ENCODE data around the gene SIPA1L3.

SIPA1L3 gene

DNA sequence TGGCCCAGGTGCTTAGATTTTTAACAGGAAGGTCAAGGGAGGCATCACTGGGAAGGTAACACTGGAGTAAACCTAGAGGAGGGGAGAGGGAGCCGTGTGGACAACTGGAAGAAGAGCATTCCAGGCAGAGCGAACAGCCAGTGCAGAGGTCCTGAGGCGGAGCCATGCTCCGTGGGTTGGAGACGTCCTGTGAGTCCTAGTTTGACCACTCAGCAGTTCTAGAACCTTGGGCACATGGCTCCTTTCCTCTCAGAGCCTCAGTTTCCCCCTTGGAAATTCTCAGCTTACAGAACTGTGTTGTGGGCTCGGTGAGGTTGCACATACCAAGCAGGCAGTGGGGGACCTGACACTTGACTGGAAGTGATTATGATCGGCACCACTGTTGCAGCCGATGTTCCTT, 186.1 kb downstream of the SIPA1L3 start:
- H3K27ac ChIP-seq (ENCODE audit: low read length) = no peak overlapping the region
- H3K27me3 ChIP-seq (ENCODE audit: insufficient read depth, low read length) = no peaks in the 10 kb centered on the region
- H3K36me3 ChIP-seq (ENCODE audit: insufficient read depth, low read depth, low read length) = peaks cover 16% of the 10 kb centered on the region

GRCh38 chr19:38093587-38093986, 186.6 kb downstream of the SIPA1L3 start:
- peaks cover 12% of the 10 kb centered on the region for H3K36me3 ChIP-seq (ENCODE audit: insufficient read depth, low read depth, low read length)

More for the DNA sequence above, 186.1 kb downstream of the SIPA1L3 start:
- no peaks in the 10 kb centered on the region for H3K9me3 ChIP-seq (ENCODE audit: insufficient read depth, low read depth, low read length)
- no peak overlapping the region for H3K4me3 ChIP-seq (ENCODE audit: low read length)
- H3K4me1 ChIP-seq (ENCODE audit: insufficient read depth, low read length) = no peaks in the 10 kb centered on the region
- no peak overlapping the region for H3K9ac ChIP-seq (ENCODE audit: low read depth, low read length)

GRCh38 chr19:38095411-38096308, 188.7 kb downstream of the SIPA1L3 start:
- Histone ChIP-seq H3K27ac (ENCODE audit: low read length) (no peak overlapping the region), H3K4me3 (ENCODE audit: low read length) (no peak overlapping the region), H3K4me1 (ENCODE audit: insufficient read depth, low read length) (no peaks in the 10 kb centered on the region), H3K9me3 (ENCODE audit: insufficient read depth, low read depth, low read length) (0 out of 2 replicates have a peak, but pooled peaks cover 8% of the 10 kb centered on the region), H3K27me3 (ENCODE audit: insufficient read depth, low read length) (no peaks in the 10 kb centered on the region), H3K36me3 (ENCODE audit: insufficient read depth, low read depth, low read length) (peaks cover 16% of the 10 kb centered on the region), H3K9ac (ENCODE audit: low read depth, low read length) (no peak overlapping the region)

More at GRCh38 chr19:38093587-38093986, 186.6 kb downstream of the SIPA1L3 start:
- H3K9me3 ChIP-seq (ENCODE audit: insufficient read depth, low read depth, low read length) = no peaks in the 10 kb centered on the region
- H3K27ac ChIP-seq (ENCODE audit: low read length) = no peak overlapping the region
- H3K4me3 ChIP-seq (ENCODE audit: low read length) = no peak overlapping the region
- H3K9ac ChIP-seq (ENCODE audit: low read depth, low read length) = no peak overlapping the region
- no peaks in the 10 kb centered on the region for H3K27me3 ChIP-seq (ENCODE audit: insufficient read depth, low read length)
- no peaks in the 10 kb centered on the region for H3K4me1 ChIP-seq (ENCODE audit: insufficient read depth, low read length)

DNA sequence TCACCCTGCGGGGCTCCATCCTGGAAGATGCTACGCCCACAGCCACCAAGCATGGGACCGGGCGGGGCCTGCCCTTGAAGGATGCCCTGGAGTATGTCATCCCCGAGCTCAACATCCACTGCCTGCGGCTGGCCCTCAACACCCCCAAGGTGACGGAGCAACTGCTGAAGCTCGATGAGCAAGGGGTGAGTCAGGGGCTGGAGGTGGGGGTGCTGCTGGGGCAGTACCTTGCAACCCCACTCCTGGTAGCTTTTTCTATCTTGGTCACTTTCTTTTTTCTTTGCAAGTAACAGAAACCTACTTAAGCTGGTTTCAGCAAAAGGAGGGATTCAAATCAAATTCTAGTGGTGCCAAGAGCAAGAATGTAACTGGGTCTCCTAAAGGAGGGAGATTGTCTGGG, 193.0 kb downstream of the SIPA1L3 start:
- H3K9ac ChIP-seq (ENCODE audit: low read depth, low read length) = no peak overlapping the region
- no peak overlapping the region for H3K4me3 ChIP-seq (ENCODE audit: low read length)
- 0 out of 2 replicates have a peak, but pooled peaks cover 8% of the 10 kb centered on the region for H3K9me3 ChIP-seq (ENCODE audit: insufficient read depth, low read depth, low read length)
- no peak overlapping the region for H3K27ac ChIP-seq (ENCODE audit: low read length)
- H3K4me1 ChIP-seq (ENCODE audit: insufficient read depth, low read length) = no peaks in the 10 kb centered on the region
- H3K36me3 ChIP-seq (ENCODE audit: insufficient read depth, low read depth, low read length) = peaks cover 40% of the 10 kb centered on the region
- no peaks in the 10 kb centered on the region for H3K27me3 ChIP-seq (ENCODE audit: insufficient read depth, low read length)

GRCh38 chr19:38100589-38100988, 193.6 kb downstream of the SIPA1L3 start:
- no peak overlapping the region for H3K27ac ChIP-seq (ENCODE audit: low read length)
- 0 out of 2 replicates have a peak, but pooled peaks cover 8% of the 10 kb centered on the region for H3K9me3 ChIP-seq (ENCODE audit: insufficient read depth, low read depth, low read length)
- no peak overlapping the region for H3K4me3 ChIP-seq (ENCODE audit: low read length)
- peaks cover 44% of the 10 kb centered on the region for H3K36me3 ChIP-seq (ENCODE audit: insufficient read depth, low read depth, low read length)
- no peaks in the 10 kb centered on the region for H3K4me1 ChIP-seq (ENCODE audit: insufficient read depth, low read length)
- no peaks in the 10 kb centered on the region for H3K27me3 ChIP-seq (ENCODE audit: insufficient read depth, low read length)
- no peak overlapping the region for H3K9ac ChIP-seq (ENCODE audit: low read depth, low read length)

- Histone ChIP-seq H3K4me1 (ENCODE audit: insufficient read depth, low read length) (no peaks in the 10 kb centered on the region), H3K9ac (ENCODE audit: low read depth, low read length) (no peak overlapping the region), H3K27me3 (ENCODE audit: insufficient read depth, low read length) (no peaks in the 10 kb centered on the region), H3K36me3 (ENCODE audit: insufficient read depth, low read depth, low read length) (peaks cover 53% of the 10 kb centered on the region), H3K4me3 (ENCODE audit: low read length) (no peak overlapping the region), H3K9me3 (ENCODE audit: insufficient read depth, low read depth, low read length) (0 out of 2 replicates have a peak, but pooled peaks cover 8% of the 10 kb centered on the region), H3K27ac (ENCODE audit: low read length) (no peak overlapping the region)
These were observed 194.7 kb downstream of the SIPA1L3 start for GRCh38 chr19:38101723-38102122.

DNA sequence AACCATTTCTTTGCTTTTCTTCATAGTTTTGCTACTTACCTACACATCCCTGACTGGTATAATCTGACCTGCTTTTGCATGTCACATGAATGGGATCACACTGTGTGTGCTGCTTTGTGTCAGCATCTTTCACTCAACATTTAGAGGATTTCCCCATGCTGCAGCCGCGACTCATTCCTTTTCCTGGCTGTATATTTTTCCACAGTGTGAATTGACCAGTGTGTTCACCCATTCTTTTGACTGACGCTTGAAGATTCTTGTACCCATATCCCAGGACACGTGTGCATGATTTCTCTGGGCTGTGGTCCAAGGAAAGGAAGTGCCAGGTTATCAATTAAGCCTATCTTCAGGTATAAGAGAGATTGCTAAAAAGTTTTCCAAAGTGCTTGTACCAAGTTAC, 198.6 kb downstream of the SIPA1L3 start:
- H3K4me3 ChIP-seq (ENCODE audit: low read length) = no peak overlapping the region
- H3K27me3 ChIP-seq (ENCODE audit: insufficient read depth, low read length) = no peaks in the 10 kb centered on the region
- no peak overlapping the region for H3K9ac ChIP-seq (ENCODE audit: low read depth, low read length)
- H3K9me3 ChIP-seq (ENCODE audit: insufficient read depth, low read depth, low read length) = no peaks in the 10 kb centered on the region
- no peaks in the 10 kb centered on the region for H3K4me1 ChIP-seq (ENCODE audit: insufficient read depth, low read length)
- peaks cover 72% of the 10 kb centered on the region for H3K36me3 ChIP-seq (ENCODE audit: insufficient read depth, low read depth, low read length)
- no peak overlapping the region for H3K27ac ChIP-seq (ENCODE audit: low read length)

- no peak overlapping the region for H3K4me3 ChIP-seq (ENCODE audit: low read length)
- H3K4me1 ChIP-seq (ENCODE audit: insufficient read depth, low read length) = no peaks in the 10 kb centered on the region
- no peaks in the 10 kb centered on the region for H3K9me3 ChIP-seq (ENCODE audit: insufficient read depth, low read depth, low read length)
- H3K27me3 ChIP-seq (ENCODE audit: insufficient read depth, low read length) = no peaks in the 10 kb centered on the region
- no peak overlapping the region for H3K27ac ChIP-seq (ENCODE audit: low read length)
- peaks cover 71% of the 10 kb centered on the region for H3K36me3 ChIP-seq (ENCODE audit: insufficient read depth, low read depth, low read length)
- no peak overlapping the region for H3K9ac ChIP-seq (ENCODE audit: low read depth, low read length)
These were observed 200.1 kb downstream of the SIPA1L3 start for GRCh38 chr19:38107129-38107528.

DNA sequence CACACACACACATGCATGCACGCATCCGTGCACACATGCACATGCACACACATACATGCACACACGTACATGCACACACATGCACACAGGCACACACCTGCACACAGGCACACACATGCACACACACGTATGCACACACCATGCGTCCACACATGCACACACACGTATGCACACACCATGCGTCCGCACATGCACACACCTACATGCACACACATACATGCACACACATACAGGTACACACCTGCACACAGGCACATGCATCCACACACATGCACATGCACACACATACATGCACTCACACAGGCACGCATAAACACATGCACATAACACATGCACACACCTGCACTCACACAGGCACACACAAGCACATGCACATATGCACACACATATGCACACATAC, 204.9 kb downstream of the SIPA1L3 start:
- Histone ChIP-seq H3K9ac (ENCODE audit: low read depth, low read length) (no peak overlapping the region), H3K4me1 (ENCODE audit: insufficient read depth, low read length) (no peaks in the 10 kb centered on the region), H3K27me3 (ENCODE audit: insufficient read depth, low read length) (no peaks in the 10 kb centered on the region), H3K9me3 (ENCODE audit: insufficient read depth, low read depth, low read length) (no peaks in the 10 kb centered on the region), H3K4me3 (ENCODE audit: low read length) (no peak overlapping the region), H3K36me3 (ENCODE audit: insufficient read depth, low read depth, low read length) (peaks cover 59% of the 10 kb centered on the region), H3K27ac (ENCODE audit: low read length) (no peak overlapping the region)

DNA sequence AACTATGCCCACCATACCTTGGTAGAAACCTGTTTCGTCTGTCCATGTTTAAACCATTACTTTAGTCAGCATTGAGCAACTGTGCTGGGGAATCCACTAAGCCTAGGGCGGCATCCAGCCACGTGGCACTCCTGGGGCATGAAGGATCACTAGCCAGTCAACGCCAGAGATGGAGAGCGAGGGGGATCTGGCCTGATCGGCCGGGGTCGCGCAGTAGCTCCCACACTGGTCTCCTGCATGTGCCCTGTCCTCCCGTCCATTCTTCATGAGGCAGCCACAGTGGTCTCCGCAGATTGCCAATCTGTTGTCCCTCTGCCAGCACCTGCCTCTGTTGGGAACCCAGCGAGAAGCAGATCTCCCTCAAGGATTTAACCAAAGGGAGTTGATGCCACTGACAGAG, 207.6 kb downstream of the SIPA1L3 start:
- H3K27me3 ChIP-seq (ENCODE audit: insufficient read depth, low read length) = no peaks in the 10 kb centered on the region
- peaks cover 40% of the 10 kb centered on the region for H3K36me3 ChIP-seq (ENCODE audit: insufficient read depth, low read depth, low read length)
- no peaks in the 10 kb centered on the region for H3K4me1 ChIP-seq (ENCODE audit: insufficient read depth, low read length)
- H3K9me3 ChIP-seq (ENCODE audit: insufficient read depth, low read depth, low read length) = no peaks in the 10 kb centered on the region
- no peak overlapping the region for H3K27ac ChIP-seq (ENCODE audit: low read length)
- no peak overlapping the region for H3K4me3 ChIP-seq (ENCODE audit: low read length)
- H3K9ac ChIP-seq (ENCODE audit: low read depth, low read length) = no peak overlapping the region

GRCh38 chr19:38115271-38115802, 208.3 kb downstream of the SIPA1L3 start:
- no peak overlapping the region for H3K9ac ChIP-seq (ENCODE audit: low read depth, low read length)
- H3K27me3 ChIP-seq (ENCODE audit: insufficient read depth, low read length) = no peaks in the 10 kb centered on the region
- no peak overlapping the region for H3K4me3 ChIP-seq (ENCODE audit: low read length)
- H3K27ac ChIP-seq (ENCODE audit: low read length) = no peak overlapping the region
- no peaks in the 10 kb centered on the region for H3K4me1 ChIP-seq (ENCODE audit: insufficient read depth, low read length)
- H3K9me3 ChIP-seq (ENCODE audit: insufficient read depth, low read depth, low read length) = no peaks in the 10 kb centered on the region
- H3K36me3 ChIP-seq (ENCODE audit: insufficient read depth, low read depth, low read length) = peaks cover 42% of the 10 kb centered on the region

DNA sequence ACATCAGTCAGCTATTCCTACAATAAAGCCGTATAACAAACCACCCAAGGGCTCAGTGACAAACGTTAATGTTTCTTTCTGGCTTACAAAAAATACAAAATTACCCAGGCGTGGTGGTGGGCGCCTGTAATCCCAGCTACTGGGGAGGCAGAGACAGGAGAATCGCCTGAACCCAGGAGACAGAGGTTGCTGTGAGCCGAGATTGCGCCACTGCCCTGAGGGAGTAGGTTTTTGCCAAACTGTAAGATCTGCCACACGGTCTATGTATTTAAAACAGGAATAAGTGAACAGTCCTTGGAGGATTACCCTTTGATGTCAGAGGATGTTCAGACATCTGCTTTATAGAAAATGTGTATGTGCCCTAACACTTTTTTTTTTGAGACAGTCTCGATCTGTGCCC, 211.2 kb downstream of the SIPA1L3 start:
- Histone ChIP-seq H3K27me3 (ENCODE audit: insufficient read depth, low read length) (no peaks in the 10 kb centered on the region), H3K27ac (ENCODE audit: low read length) (no peak overlapping the region), H3K9me3 (ENCODE audit: insufficient read depth, low read depth, low read length) (peaks cover 11% of the 10 kb centered on the region), H3K36me3 (ENCODE audit: insufficient read depth, low read depth, low read length) (peaks cover 36% of the 10 kb centered on the region), H3K4me1 (ENCODE audit: insufficient read depth, low read length) (no peaks in the 10 kb centered on the region), H3K9ac (ENCODE audit: low read depth, low read length) (no peak overlapping the region), H3K4me3 (ENCODE audit: low read length) (no peak overlapping the region)

Data from iPS-20b (cell line).